HG03354 (cell line): ENCODE data around the gene FCHO1.
"Not testable (repeated sequence)": the region's sequence is repeated elsewhere in the genome, so short reads cannot be mapped to it uniquely, and the experiment has no call there.

Source experiments
- ATAC-seq: cut with Tn5 transposase; IDR thresholded peaks from one replicate; pipeline ENCODE4 v1.9.1; 2021; ENCODE audit warnings: mild to moderate bottlenecking; ENCODE audit not compliant: unreplicated experiment, poor library complexity, severe bottlenecking

Gene FCHO1

DNA sequence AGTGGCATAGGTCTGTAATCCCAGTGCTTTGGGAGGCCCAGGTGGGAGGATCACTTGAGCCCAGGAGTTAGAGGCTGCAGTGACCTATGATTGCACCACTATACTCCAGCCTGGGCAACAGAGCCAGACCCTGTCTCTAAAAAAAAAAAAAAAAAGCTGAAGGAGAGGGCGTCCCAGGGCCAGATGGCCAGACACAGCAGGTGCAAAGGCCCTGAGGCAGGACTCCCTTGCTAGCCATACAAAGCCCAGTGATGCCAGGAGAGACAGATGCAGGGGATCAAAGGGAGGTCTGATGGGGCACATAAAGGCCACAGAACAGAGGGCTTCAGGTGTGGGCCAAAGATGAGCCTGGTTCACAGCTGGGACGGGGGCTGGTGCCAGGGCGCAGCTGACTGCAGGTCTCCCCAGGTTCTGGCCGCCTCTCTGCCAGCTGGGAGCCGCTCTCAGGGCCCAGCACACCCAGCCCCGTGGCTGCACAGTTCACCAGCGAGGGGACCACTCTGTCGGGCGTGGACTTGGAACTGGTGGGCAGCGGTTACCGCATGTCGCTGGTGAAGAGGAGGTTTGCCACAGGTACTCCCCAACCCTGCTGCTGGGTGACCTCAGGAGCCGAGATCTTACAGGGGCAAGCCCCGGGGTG, 36.1 kb downstream of the FCHO1 start:
- ATAC-seq: no peak

DNA sequence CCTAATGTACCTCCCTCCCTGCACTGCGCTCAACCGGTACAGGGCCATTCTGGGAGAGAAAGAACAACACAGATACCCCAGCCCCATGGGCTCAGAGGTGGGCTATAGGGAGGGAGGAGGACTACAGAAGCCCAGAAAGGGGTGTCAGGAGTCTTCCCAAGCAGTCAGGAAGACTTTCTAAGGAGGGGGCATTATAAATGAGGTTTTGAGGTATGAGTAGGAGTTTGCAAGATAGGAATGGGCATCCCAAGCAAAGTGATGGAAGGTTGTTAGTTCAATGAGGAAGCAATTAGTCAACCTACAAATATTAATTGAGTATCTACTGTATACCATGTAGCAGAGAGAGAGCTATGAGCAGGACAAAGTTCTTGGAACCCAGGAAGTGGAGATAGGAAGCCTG, 37.4 kb downstream of the FCHO1 start:
- no peak for ATAC-seq

DNA sequence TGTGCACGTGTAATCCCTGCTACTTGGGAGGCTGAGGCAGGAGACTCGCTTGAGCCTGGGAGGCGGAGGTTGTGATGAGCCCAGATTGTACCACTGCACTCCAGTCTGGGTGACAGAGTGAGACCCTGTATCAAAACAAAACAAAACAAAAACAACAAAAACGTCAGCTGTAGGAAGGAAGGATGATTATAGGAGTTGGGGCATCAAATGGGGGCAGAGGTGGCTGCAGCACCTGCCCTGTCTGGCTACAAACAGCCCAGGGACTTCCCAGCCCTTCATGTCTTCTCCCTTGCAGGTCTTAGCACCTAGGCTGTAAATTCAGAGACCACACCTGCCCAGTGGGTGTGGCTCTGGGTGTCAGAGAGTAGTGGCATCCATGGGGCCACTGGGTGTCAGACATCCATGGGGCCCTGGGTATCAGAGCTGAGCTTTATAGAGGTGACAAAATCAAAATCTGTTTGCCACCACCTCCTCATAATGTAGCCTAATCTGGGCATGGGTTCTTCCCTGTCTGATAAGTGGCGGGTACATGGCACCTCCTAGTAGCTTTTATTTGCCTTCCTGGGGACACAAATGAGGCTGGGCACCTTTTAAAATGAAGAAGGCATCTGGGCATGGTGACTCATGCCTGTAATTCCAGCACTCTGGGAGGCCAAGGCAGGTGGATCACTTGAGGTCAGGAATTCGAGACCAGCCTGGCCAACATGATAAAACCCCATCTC, 38.9 kb downstream of the FCHO1 start:
- ATAC-seq: no peak

DNA sequence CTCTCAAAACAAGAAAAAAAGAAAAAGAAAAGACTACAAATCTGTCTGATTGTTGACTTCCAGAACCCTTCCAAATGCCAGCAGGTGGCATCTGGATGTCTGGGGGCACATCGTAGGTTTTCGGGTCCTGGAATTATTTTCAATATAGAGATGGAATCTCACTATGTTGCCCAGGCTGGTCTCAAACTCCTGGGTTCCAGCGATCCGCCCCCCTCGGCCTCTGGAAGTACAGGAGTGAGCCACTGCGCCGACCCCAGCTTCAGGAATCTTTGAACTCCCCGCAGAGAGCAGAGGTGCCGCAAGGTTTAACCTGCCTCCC, 43.1 kb downstream of the FCHO1 start:
- ATAC-seq: no peak

DNA sequence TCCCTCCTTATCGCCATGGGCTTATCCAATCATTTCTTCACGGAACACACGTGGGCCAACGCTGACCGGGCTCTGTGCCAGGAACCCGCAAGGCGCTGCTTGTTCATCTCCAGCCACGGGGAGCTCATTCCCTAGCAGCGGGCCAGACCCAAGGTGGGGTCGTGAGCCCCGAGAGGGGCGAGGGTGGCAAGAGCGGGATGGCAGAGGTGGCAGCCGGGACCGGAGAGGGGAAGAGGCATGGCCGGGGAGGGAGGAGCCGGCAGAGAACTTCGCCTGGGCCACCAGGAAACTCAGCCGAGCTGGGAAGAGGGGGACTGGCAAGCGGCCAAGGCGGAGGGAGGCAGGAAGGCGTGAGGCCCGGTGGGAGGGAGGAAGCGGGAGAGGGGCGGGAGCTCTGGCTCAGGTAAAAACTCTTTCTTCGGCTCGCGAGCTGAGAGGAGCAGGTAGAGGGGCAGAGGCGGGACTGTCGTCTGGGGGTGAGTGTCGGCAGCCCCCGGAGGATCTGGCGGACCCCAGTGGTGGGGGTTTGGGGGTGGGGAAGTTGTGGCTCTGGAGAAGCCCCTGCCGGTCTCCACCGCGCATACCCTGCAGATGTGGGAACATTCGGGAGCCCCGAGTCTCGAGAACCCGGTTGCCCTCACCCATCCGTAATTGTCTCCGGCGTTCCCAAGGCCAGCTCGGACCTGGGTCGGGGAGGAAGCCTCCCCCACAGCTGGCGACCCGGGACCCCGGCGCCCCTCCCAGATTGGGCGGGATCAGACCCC, 43.6 kb downstream of the FCHO1 start, which contains the start of gene B3GNT3:
Gene B3GNT3, plus strand, starts transcription at position 408 of the 764 bp plus-strand sequence. CDS start 12,670 bp downstream, outside the sequence.
- ATAC-seq: no peak

DNA sequence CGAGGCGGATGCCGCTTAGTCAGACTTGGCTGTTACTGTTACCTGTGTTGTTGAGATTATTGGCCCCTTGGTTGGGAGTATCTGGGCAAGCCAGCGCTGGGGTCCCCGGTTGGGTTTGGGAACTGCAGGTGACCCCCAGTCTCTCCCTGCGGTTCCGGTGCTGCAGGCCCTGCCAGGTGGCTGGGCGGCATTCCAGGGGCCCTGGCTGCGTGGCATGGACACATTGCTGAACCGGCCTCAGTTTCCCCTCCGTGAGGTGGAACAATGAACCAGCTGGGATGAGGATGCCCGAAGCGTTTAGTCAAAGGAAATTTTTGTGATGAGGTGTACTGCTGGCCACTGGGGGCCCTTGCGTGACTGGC, 44.2 kb downstream of the FCHO1 start:
- no peak for ATAC-seq

DNA sequence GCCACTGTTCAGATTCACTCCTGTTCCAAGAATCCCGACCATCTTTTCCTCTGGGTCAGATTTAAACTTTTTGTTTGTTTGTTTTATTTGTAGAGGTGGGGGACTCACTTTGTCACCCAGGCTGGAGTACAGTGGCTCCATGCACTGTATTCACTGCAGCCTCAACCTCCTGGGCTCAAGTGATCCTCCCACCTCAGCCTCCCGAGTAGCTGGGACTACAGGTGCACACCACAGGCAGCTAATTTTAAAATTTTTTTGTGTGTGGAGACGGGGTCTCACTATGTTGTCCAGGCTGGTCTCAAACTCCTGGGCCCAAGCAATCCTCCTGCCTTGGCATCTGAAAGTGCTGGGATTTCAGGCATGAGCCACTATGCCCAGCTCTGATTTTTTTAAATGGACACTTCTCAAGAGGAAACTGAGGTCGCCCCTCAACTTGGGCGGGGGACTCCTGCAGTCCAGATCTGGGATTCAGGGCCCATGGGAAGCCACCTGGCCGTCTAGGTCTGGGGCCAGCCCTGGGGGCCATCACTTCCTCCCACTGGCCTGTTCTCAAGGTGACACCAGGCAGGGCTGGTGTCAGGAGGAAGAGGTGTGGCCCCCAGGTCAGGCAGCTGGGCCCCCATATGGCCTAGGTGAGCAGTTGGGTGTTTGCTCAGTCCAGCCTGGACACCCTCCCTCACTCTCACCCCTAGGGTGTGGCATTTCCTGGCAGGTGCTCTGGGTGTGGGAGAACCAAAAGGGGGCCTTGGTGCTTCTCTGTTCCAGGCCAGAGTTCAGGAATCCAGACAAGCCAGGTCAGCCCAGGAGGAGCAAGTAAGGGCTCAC, 44.9 kb downstream of the FCHO1 start:
- ATAC-seq: no peak

DNA sequence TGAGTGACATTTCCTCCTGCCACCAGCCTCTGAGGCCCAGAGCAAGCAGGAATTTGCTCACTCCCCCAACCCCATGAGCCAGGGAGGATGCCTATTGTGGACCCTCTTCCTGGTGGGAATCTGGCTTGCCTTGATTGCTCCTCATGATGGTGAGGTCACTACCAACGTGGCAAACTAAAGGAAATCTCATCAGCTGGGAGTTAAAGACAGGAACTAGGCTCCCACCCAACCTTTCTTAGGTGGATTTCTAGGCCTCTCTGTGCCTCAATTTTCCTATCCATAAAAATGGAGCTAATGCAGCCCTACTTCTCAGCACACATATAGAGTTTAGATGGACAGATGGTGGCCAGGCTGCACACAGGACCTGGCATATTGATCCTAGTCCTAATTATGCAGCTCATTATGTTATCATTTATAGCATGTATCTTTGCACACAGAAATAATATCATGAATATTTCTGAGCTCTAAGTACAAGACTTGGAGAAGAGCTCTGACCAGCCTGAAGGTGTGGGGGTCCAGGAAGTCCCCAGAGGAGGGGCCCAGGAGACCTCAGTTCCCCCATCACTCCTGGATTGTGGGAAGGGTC, 45.7 kb downstream of the FCHO1 start:
- no peak for ATAC-seq

DNA sequence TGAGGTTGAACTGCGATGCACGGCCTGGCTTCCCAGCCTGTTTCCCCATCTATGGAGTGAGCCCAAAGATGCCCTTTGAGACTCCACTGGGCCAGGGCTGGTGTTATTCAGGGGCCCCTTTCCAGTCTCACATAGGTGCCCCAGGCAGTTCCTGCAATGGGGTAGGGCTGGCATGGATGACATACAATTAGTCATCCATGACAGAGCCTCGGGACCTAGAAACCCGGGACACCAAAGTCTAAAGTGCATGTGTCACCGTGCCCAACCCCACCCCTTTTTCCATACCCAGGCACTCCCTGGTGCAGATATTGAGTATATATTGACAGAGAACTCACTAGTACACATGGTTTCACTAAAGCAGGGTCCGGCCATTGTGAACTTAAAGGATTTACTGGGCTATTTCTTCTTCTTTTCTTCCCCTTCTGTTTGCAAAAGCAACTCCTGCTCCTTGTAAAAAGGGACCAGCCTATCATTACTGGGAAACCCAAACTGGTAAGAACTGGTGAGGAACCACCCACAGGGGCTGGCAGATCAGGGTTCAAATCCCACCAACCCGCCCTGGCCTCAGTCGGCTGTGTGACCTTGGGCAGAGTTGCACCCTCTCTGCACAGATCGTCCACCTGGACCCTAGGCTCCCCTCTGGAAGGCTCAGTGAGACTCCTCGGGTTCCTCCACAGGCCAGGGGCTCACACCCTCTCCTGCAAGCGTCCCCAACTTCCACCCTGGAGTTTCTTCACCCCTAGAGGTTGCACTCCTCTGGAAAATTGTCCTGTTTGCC, 46.3 kb downstream of the FCHO1 start:
- ATAC-seq: no peak

DNA sequence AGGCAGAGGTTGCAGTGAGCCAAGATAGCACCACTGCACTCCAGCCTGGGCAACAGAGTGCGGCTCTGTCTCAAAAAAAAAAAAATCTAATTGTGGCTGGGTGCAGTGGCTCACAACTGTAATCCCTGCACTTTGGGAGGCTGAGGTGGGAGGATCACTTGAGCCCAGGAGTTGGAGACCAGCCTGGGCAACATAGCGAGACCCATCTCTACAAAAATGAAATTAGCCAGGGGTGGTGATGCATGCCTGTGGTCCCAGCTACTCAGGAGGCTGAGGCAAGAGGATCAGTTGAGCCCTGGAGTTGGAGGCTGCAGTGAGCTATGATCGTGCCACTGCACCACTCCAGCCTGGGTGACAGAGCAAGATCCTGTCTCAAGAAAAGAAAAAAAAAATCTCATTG, 47.3 kb downstream of the FCHO1 start:
- not testable (repeated sequence) for ATAC-seq

DNA sequence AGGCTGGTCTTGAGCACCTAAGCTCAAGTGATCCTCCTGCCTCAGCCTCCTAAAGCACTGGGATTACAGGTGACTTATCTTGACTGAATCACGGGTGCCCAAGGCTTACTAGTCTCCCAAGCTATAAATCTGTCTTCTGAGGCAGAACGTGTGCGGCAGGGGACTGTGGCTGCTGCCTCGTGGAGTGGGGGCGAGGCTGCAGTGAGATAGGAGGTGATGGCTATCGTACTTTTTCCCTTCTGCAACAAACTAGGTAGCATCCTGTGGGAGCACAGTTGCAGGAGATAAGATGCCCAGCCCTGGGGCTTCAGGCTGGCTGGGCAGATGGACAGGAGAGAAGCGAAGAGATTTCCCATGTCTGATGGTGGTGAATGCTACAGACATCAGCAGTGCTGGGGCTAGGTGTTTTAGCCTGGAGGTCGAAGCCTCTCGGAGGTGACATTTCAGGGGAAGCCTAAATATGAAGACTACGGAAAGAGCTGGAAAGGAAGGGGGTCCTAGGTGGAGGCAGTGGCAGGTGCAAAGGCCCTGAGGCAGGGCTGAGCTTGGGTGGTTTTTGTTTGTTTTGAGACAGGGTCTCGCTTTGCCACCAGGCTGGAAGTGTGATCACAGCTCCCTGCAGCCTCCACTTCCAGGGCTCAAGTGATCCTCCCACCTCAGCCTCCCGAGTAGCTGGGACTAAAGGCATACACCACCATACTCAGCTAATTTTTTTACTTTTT, 51.0 kb downstream of the FCHO1 start:
- no peak for ATAC-seq

DNA sequence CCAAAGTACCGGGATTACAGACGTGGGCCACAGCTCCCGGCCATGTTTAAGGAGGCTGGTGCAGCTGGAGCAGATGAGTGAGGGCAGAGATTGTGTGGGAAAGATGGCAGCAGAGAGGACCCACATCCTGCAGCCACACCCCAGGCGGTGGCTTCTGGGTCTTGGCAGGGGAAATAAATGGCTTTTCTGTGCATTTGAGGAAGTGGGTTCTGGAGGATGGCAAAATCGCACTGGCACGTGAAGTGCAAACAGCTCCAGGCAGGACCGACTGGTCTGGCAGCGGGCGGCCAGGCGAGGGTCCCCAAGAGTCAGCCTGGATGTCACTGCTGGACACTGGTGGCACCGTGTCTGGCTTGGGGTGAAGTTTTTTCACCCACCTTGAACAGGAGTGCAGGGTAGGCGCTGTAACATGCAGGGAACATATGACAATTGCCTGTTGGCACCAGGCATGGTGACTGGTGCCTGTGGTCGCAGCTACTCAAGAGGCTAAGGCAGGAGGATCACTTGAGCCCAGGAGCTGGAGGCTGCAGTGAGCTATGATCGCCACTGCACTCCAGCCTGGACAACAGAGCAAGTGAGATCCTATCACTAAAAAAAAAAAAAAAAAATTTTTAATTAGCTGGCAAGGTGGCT, 52.1 kb downstream of the FCHO1 start:
- no peak for ATAC-seq

DNA sequence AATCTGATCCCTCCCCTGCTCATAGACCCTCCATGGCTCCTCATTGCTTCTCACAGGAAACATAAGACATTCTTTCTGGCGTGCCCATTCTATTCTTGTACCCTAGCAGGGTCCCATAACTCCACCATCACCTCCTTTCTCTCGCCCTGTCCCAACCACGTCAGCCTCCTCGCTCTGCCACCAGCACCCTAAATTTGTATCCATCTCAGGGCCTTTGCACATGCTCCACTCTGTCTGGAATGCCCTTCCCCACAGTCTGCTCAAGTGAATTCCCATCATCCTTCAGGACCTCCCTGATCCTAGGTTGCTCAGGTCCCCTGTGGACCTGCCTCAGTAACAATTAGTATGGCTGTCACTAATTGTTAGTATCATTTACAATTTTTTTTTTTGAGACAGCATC, 54.1 kb downstream of the FCHO1 start:
- ATAC-seq: no peak

DNA sequence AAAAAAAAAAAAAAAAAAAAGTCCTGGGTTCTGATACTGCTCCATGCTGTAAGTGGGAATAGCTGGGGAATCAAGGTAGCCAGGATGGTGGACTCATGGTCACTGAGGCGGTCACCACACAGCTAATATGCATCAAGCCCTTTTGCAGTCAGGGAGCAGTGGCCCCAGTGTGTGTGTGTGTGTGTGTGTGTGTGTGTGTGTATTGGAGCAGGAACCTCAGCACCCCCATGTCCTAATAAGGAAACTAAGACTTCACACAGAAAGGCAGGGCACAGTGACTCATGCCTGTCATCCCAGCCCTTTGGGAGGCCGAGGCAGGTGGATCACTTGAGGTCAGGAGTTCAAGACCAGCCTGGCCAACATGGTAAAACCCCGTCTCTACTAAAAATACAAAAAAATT, 55.7 kb downstream of the FCHO1 start:
- no peak for ATAC-seq

DNA sequence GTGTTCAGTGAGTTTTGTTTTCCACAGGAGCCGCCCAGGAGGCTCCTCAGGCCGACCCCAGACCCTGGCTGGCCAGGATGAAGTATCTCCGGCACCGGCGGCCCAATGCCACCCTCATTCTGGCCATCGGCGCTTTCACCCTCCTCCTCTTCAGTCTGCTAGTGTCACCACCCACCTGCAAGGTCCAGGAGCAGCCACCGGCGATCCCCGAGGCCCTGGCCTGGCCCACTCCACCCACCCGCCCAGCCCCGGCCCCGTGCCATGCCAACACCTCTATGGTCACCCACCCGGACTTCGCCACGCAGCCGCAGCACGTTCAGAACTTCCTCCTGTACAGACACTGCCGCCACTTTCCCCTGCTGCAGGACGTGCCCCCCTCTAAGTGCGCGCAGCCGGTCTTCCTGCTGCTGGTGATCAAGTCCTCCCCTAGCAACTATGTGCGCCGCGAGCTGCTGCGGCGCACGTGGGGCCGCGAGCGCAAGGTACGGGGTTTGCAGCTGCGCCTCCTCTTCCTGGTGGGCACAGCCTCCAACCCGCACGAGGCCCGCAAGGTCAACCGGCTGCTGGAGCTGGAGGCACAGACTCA, 56.5 kb downstream of the FCHO1 start:
- no peak for ATAC-seq

DNA sequence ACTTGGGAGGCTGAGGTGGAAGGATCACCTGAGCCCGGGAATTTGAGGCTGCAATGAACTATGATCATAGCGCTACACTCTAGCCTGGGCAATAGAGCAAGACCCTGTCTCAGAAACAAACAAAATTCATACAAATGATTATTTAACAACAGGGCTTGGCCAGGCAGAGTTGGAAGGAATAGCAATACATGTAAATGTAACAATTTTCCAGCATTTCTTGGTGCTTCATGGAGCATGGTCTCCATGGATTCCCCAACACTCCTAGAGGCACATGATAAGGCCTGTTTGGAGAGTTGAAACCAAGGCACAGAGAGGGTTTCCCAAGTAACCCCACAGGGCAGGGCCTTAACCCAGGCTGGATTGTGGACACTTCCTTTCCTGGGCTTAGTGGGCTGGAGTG, 59.8 kb downstream of the FCHO1 start:
- ATAC-seq: no peak

DNA sequence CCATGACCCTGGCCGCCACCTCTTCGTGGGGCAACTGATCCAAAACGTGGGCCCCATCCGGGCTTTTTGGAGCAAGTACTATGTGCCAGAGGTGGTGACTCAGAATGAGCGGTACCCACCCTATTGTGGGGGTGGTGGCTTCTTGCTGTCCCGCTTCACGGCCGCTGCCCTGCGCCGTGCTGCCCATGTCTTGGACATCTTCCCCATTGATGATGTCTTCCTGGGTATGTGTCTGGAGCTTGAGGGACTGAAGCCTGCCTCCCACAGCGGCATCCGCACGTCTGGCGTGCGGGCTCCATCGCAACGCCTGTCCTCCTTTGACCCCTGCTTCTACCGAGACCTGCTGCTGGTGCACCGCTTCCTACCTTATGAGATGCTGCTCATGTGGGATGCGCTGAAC, 60.4 kb downstream of the FCHO1 start:
- no peak for ATAC-seq

DNA sequence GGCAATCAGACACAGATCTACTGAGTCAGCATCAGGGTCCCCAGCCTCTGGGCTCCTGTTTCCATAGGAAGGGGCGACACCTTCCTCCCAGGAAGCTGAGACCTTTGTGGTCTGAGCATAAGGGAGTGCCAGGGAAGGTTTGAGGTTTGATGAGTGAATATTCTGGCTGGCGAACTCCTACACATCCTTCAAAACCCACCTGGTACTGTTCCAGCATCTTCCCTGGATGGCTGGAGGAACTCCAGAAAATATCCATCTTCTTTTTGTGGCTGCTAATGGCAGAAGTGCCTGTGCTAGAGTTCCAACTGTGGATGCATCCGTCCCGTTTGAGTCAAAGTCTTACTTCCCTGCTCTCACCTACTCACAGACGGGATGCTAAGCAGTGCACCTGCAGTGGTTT, 60.8 kb downstream of the FCHO1 start:
- ATAC-seq: no peak
